Brain microvascular endothelial cell (primary cell): ENCODE results near the gene VPS9D1.

Experiments used
- DNase-seq: peaks from one replicate; pipeline ENCODE4 v3.0.0-alpha.2; 2020
- H3K27ac ChIP-seq: fragments of 250-450 bp; sonication (Bioruptor Pico); 2 replicates; pipeline ENCODE4 v1.5.1; 2020; ENCODE audit warnings: mild to moderate bottlenecking, moderate library complexity
- H3K27me3 ChIP-seq: fragments of 250-450 bp; sonication (Bioruptor Pico); replicated peaks from 2 replicates; pipeline ENCODE4 v1.5.1; 2020; ENCODE audit warnings: mild to moderate bottlenecking
- H3K36me3 ChIP-seq: fragments of 250-450 bp; sonication (Bioruptor Pico); replicated peaks from 2 replicates; pipeline ENCODE4 v1.5.1; 2020; ENCODE audit warnings: mild to moderate bottlenecking
- H3K4me3 ChIP-seq: 2 replicates; pipeline ENCODE4 v1.5.1; 2011; ENCODE audit warnings: low read depth, mild to moderate bottlenecking, control low read depth, low read length, moderate library complexity
- CTCF ChIP-seq: IDR thresholded peaks from 2 replicates; pipeline ENCODE4 v1.5.1; 2011; ENCODE audit warnings: low read depth, mild to moderate bottlenecking, moderate library complexity, low read length, control low read depth, inconsistent platforms; ENCODE audit errors: missing control alignments
- in situ Hi-C: cut with HindIII; loops from 2 replicates; pipeline ENCODE4 v1.10.0; 2017; ENCODE audit warnings: low sequenced_read_pairs, low pct_ligation_motif_present

VPS9D1 gene

GRCh38 chr16:89759746-89760340 is 39.1 kb upstream of the VPS9D1 start:
- in situ Hi-C loops: no loop called here
- Histone ChIP-seq H3K4me3 (no peak overlapping the region), H3K27me3 (no peaks in the 10 kb centered on the region), H3K27ac (no peak overlapping the region), H3K36me3 (peaks cover 8% of the 10 kb centered on the region)
- DNase-seq: no peak
- no peak for TF ChIP-seq CTCF

- Histone ChIP-seq H3K36me3 (peaks cover 5% of the 10 kb centered on the region), H3K27ac (no peak overlapping the region), H3K27me3 (no peaks in the 10 kb centered on the region), H3K4me3 (no peak overlapping the region)
- TF ChIP-seq CTCF: no peak
- no peak for DNase-seq
- in situ Hi-C loops: no loop called here
Observed at GRCh38 chr16:89749637-89750036, 28.9 kb upstream of the VPS9D1 start.

GRCh38 chr16:89748921-89749320 is 28.2 kb upstream of the VPS9D1 start:
- TF ChIP-seq CTCF: no peak
- no peak for DNase-seq
- peaks cover 5% of the 10 kb centered on the region for H3K36me3 ChIP-seq

GRCh38 chr16:89748076-89748475 is 27.4 kb upstream of the VPS9D1 start:
- no peaks in the 10 kb centered on the region for H3K27me3 ChIP-seq
- in situ Hi-C loops: no loop called here
- H3K36me3 ChIP-seq: peaks cover 5% of the 10 kb centered on the region
- DNase-seq: no peak
- TF ChIP-seq CTCF: no peak
- H3K27ac ChIP-seq: no peak overlapping the region
- no peak overlapping the region for H3K4me3 ChIP-seq

More at GRCh38 chr16:89748921-89749320, 28.2 kb upstream of the VPS9D1 start:
- H3K4me3 ChIP-seq: no peak overlapping the region
- H3K27me3 ChIP-seq: no peaks in the 10 kb centered on the region
- in situ Hi-C loops: no loop called here
- no peak overlapping the region for H3K27ac ChIP-seq

- Histone ChIP-seq H3K4me3 (no peak overlapping the region), H3K36me3 (peaks cover 11% of the 10 kb centered on the region), H3K27ac (no peak overlapping the region), H3K27me3 (no peaks in the 10 kb centered on the region)
- DNase-seq: no peak
- in situ Hi-C loops: no loop called here
- TF ChIP-seq CTCF: no peak
Observed at GRCh38 chr16:89746043-89746442, 25.3 kb upstream of the VPS9D1 start.

GRCh38 chr16:89744813-89745212 is 24.1 kb upstream of the VPS9D1 start:
- no peak overlapping the region for H3K4me3 ChIP-seq
- in situ Hi-C loops: no loop called here
- no peak overlapping the region for H3K27ac ChIP-seq
- no peak for DNase-seq
- no peak for TF ChIP-seq CTCF
- H3K36me3 ChIP-seq: peaks cover 16% of the 10 kb centered on the region
- no peaks in the 10 kb centered on the region for H3K27me3 ChIP-seq
